GM12878 (cell line): ENCODE data around the gene KCNK4. TPM values are rescaled to one million over a fixed set of nuclear protein-coding genes. Genes with fewer than 3 reads are reported as not detected.

Source experiments
- ATF3 ChIP-seq: IDR thresholded peaks from 2 replicates; pipeline ENCODE4 v1.6.1; 2011; ENCODE audit warnings: low read depth, mild to moderate bottlenecking, low read length, moderate library complexity, borderline replicate concordance; ENCODE audit errors: extremely low read depth
- BACH1 ChIP-seq: fragments of 450-650 bp; IDR thresholded peaks from 2 replicates; pipeline ENCODE4 v1.6.1; 2017; ENCODE audit warnings: mild to moderate bottlenecking, borderline replicate concordance
- BHLHE40 ChIP-seq, 2 experiments: fragments of 450-650 bp in 1 of 2; IDR thresholded peaks; 2 replicates each; pipeline ENCODE4 v1.6.1; 2011 to 2017; ENCODE audit warnings: low read depth in 2 of 2, borderline replicate concordance in 1 of 2, improper control_type of control experiment in 1 of 2, low read length in 1 of 2, mild to moderate bottlenecking in 1 of 2
- CBFB ChIP-seq: IDR thresholded peaks from 2 replicates; pipeline ENCODE4 v1.6.1; 2016; ENCODE audit warnings: antibody characterized with exemption, low read depth
- CHD2 ChIP-seq: IDR thresholded peaks from 2 replicates; pipeline ENCODE4 v1.6.1; 2011; ENCODE audit warnings: low read depth, low read length, improper control_type of control experiment, borderline replicate concordance
- CTCF ChIP-seq, 3 experiments: IDR thresholded peaks in 2 of 3; conservative IDR thresholded peaks in 1 of 3; 2 replicates each; pipeline ENCODE4 v1.5.1; 2011; ENCODE audit warnings: low read depth in 3 of 3, low read length in 3 of 3, mild to moderate bottlenecking in 3 of 3, control low read depth in 2 of 3, moderate library complexity in 2 of 3, inconsistent platforms in 1 of 3, mixed read lengths in 1 of 3; ENCODE audit not compliant: control insufficient read depth in 2 of 3, insufficient read depth in 1 of 3; ENCODE audit errors: extremely low read depth in 1 of 3
- DPF2 ChIP-seq: fragments of 450-650 bp; IDR thresholded peaks from 2 replicates; pipeline ENCODE4 v1.6.1; 2017; ENCODE audit warnings: mild to moderate bottlenecking
- HCFC1 ChIP-seq: fragments of 150-350 bp; IDR thresholded peaks from 2 replicates; pipeline ENCODE4 v1.6.1; 2014; ENCODE audit warnings: low read length
- HDGF ChIP-seq: fragments of 450-650 bp; IDR thresholded peaks from 2 replicates; pipeline ENCODE4 v1.6.1; 2016; ENCODE audit warnings: antibody characterized with exemption
- MEF2B ChIP-seq: fragments of 450-650 bp; IDR thresholded peaks from 2 replicates; pipeline ENCODE4 v1.6.1; 2018; ENCODE audit warnings: mild to moderate bottlenecking, moderate library complexity; ENCODE audit not compliant: partially characterized antibody, poor library complexity, severe bottlenecking
- MXI1 ChIP-seq: fragments of 150-350 bp; IDR thresholded peaks from 2 replicates; pipeline ENCODE4 v1.6.1; 2011; ENCODE audit warnings: low read depth, mild to moderate bottlenecking, inconsistent platforms, low read length, improper control_type of control experiment
- NR2F1 ChIP-seq: fragments of 450-650 bp; conservative IDR thresholded peaks from 2 replicates; pipeline ENCODE4 v1.6.1; 2017; ENCODE audit warnings: mild to moderate bottlenecking
- PKNOX1 ChIP-seq: fragments of 450-650 bp; IDR thresholded peaks from 2 replicates; pipeline ENCODE4 v1.6.1; 2016; ENCODE audit warnings: mild to moderate bottlenecking
- POLR2AphosphoS5 ChIP-seq: IDR thresholded peaks from 2 replicates; pipeline ENCODE4 v1.6.1; 2011; ENCODE audit warnings: mild to moderate bottlenecking, low read length, inconsistent platforms
- SIN3A ChIP-seq: IDR thresholded peaks from 2 replicates; pipeline ENCODE4 v1.6.1; 2012; ENCODE audit warnings: low read depth, low read length, improper control_type of control experiment
- SP1 ChIP-seq: IDR thresholded peaks from one replicate; pipeline ENCODE4 v1.6.1; 2011; ENCODE audit warnings: low read depth, low read length
- SREBF2 ChIP-seq: IDR thresholded peaks from 2 replicates; pipeline ENCODE4 v1.6.1; 2012; ENCODE audit warnings: mild to moderate bottlenecking, low read length
- STAT1 ChIP-seq: fragments of 450-650 bp; conservative IDR thresholded peaks from 2 replicates; pipeline ENCODE4 v1.6.1; 2014; ENCODE audit warnings: antibody characterized with exemption, mild to moderate bottlenecking
- TARDBP ChIP-seq: IDR thresholded peaks from 2 replicates; pipeline ENCODE4 v1.6.1; 2016; ENCODE audit warnings: borderline replicate concordance
- TCF12 ChIP-seq: IDR thresholded peaks from 2 replicates; pipeline ENCODE4 v1.6.1; 2011; ENCODE audit warnings: low read depth, mild to moderate bottlenecking, low read length
- TCF3 ChIP-seq: IDR thresholded peaks from 2 replicates; pipeline ENCODE4 v1.6.1; 2012; ENCODE audit warnings: low read depth, mild to moderate bottlenecking, low read length, borderline replicate concordance; ENCODE audit not compliant: insufficient read depth
- USF2 ChIP-seq: IDR thresholded peaks from 2 replicates; pipeline ENCODE4 v1.6.1; 2011; ENCODE audit warnings: low read depth, low read length, improper control_type of control experiment, borderline replicate concordance
- YBX1 ChIP-seq: fragments of 450-650 bp; IDR thresholded peaks from 2 replicates; pipeline ENCODE4 v1.6.1; 2016; ENCODE audit warnings: antibody characterized with exemption
- YY1 ChIP-seq: IDR thresholded peaks from 2 replicates; pipeline ENCODE4 v1.6.1; 2011; ENCODE audit warnings: low read depth, mild to moderate bottlenecking, low read length
- polyA plus RNA-seq, 11 experiments: library from polyadenylated mRNA; depleted of rRNA in 4 of 11; unstranded in 6 of 11; stranded (reverse) in 5 of 11; fragments of >200 nt; fragmentation: Nextera tagmentation in 4 of 11; fragmentation: Illumina TruSeq in 1 of 11; extraction: Ambion mirVana in 4 of 11; extraction: Trizol in 1 of 11; gene quantifications; 1 replicate in 1 of 11; 2 replicates in 10 of 11; pipeline versions ENCODE4 v1.2.1 to v1.2.3, GENCODE V29; 2011 to 2016; ENCODE audit warnings: inconsistent platforms in 2 of 11, missing spikeins in 2 of 11, low read depth in 1 of 11
- total RNA-seq, 4 experiments: library from RNA; depleted of rRNA in 3 of 4; stranded (reverse); fragments of >200 nt in 3 of 4; fragmentation: Illumina TruSeq in 1 of 4; extraction: Trizol in 1 of 4; gene quantifications; 2 replicates each; pipeline versions ENCODE4 v1.2.1 to v1.2.3, GENCODE V29; 2013 to 2021

Gene KCNK4
- total and polyA plus RNA-seq, 10 of the 15 experiments (the other 5 are each of a cell fraction or from before 2014, with no cell fraction given), result 0.04 TPM; not detected in 9

- TF ChIP-seq TARDBP, result peak; percentile 91
- TF ChIP-seq HDGF, result peak; percentile 66; the same call in 1 of the 2 replicates
- TF ChIP-seq POLR2AphosphoS5, result no peak
- TF ChIP-seq PKNOX1, result no peak
- TF ChIP-seq SP1, result peak; percentile 41
- no peak for TF ChIP-seq ATF3
- TF ChIP-seq BHLHE40 (IDR thresholded peaks at IDR 0.05; ENCODE audit: borderline replicate concordance in 1 of 2, low read depth in 2 of 2, low read length in 1 of 2), result peak in 1 of 2 experiments; percentile 44; a peak in 1 of 4 replicates
- peak; percentile 26; the same call in 1 of the 2 replicates for TF ChIP-seq BACH1
- TF ChIP-seq SIN3A, result peak; percentile 66
- TF ChIP-seq CTCF (IDR thresholded peaks at IDR 0.05 in 2 of 3, conservative IDR thresholded peaks at IDR 0.05 in 1 of 3; ENCODE audit: control insufficient read depth in 2 of 3, extremely low read depth in 1 of 3, insufficient read depth in 1 of 3, low read depth in 3 of 3, low read length in 3 of 3), result 0 out of 6 replicates have a peak, but pooled peaks of 1 of the 3 experiments have one; percentile 6
- TF ChIP-seq MEF2B, result no peak
- TF ChIP-seq DPF2, result 0 out of 2 replicates have a peak, but pooled peaks have one; percentile 43
- 0 out of 2 replicates have a peak, but pooled peaks have one; percentile 7 for TF ChIP-seq TCF3
- TF ChIP-seq NR2F1, result peak; percentile 51
- TF ChIP-seq SREBF2, result no peak
- TF ChIP-seq USF2, result no peak
- TF ChIP-seq TCF12, result peak; percentile 38; the same call in 1 of the 2 replicates
- peak; percentile 99 for TF ChIP-seq YY1
- TF ChIP-seq MXI1, result 0 out of 2 replicates have a peak, but pooled peaks have one; percentile 46
- no peak for TF ChIP-seq YBX1
- 0 out of 2 replicates have a peak, but pooled peaks have one; percentile 23 for TF ChIP-seq CBFB
- peak; percentile 91 for TF ChIP-seq HCFC1
- peak; percentile 90 for TF ChIP-seq CHD2
- TF ChIP-seq STAT1, result 0 out of 2 replicates have a peak, but pooled peaks have one; percentile 48
Observed at GRCh38 chr11:64246871-64247728, 44.0 kb upstream of the KCNK4 start, which contains the start of gene PPP1R14B (continued).
